SU-DHL-6 (cell line): ENCODE data around the gene DCHS2.

Experiments used
- CTCF ChIP-seq: fragments of 200-600 bp; sonication (generic); IDR thresholded peaks from one replicate; pipeline ENCODE4 v1.5.1; 2017; ENCODE audit warnings: antibody characterized with exemption, mild to moderate bottlenecking, low read length, moderate library complexity; ENCODE audit not compliant: insufficient read depth, poor library complexity, severe bottlenecking
- EZH2phosphoT487 ChIP-seq: fragments of 200-600 bp; sonication (generic), shearing (Covaris generic); conservative IDR thresholded peaks from 2 replicates; pipeline ENCODE4 v1.6.1; 2018; ENCODE audit warnings: mild to moderate bottlenecking, antibody characterized with exemption, low read length, moderate library complexity, mixed read lengths

GRCh38 chr4:154421618-154422017 lies 70.0 kb downstream of the DCHS2 start:
- no peak for TF ChIP-seq CTCF
- TF ChIP-seq EZH2phosphoT487 = no peak
